Gastrocnemius medialis (tissue), 4 donors: Measurements from ENCODE around the gene UMAD1.

Experiments used
- POLR2A ChIP-seq, 2 donors: fragments of 450-650 bp; IDR thresholded peaks; one replicate each; pipeline ENCODE4 v1.6.1; 2017; ENCODE audit warnings: antibody characterized with exemption in 2 of 2, mild to moderate bottlenecking in 2 of 2, moderate library complexity in 2 of 2
- TF ChIP-seq, protein P1 (sequence below), 5 experiments: fragments of 450-650 bp in 3 of 5; fragments of 200-600 bp in 2 of 5; sonication (generic) in 2 of 5; IDR thresholded peaks in 4 of 5; conservative IDR thresholded peaks in 1 of 5; 1 replicate in 4 of 5; 2 replicates in 1 of 5; pipeline ENCODE4 v1.5.1; 2016 to 2019; ENCODE audit warnings: antibody characterized with exemption in 5 of 5, mild to moderate bottlenecking in 3 of 5, moderate library complexity in 3 of 5

DNA sequence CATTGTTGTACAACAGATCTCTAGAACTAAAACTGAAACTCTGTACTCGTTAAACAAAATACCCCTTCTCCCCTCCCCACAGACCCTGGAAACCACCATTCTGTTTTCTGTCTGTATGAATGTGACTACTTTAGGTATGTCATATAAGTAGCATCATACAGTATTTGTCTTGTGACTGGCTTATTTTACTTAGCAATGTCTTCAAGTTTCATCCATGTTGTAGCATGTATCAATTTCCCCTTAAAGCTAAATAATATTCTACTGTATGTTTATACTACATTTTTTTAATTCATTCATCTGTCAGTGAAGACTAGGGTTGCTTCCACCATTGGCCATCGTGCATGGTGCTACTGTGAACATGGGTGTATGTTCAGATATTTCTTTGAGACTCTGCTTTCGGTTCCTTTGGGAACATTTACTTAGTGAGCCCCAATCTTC, 149.0 kb downstream of the UMAD1 start:
- TF ChIP-seq, protein P1, sequence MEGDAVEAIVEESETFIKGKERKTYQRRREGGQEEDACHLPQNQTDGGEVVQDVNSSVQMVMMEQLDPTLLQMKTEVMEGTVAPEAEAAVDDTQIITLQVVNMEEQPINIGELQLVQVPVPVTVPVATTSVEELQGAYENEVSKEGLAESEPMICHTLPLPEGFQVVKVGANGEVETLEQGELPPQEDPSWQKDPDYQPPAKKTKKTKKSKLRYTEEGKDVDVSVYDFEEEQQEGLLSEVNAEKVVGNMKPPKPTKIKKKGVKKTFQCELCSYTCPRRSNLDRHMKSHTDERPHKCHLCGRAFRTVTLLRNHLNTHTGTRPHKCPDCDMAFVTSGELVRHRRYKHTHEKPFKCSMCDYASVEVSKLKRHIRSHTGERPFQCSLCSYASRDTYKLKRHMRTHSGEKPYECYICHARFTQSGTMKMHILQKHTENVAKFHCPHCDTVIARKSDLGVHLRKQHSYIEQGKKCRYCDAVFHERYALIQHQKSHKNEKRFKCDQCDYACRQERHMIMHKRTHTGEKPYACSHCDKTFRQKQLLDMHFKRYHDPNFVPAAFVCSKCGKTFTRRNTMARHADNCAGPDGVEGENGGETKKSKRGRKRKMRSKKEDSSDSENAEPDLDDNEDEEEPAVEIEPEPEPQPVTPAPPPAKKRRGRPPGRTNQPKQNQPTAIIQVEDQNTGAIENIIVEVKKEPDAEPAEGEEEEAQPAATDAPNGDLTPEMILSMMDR (IDR thresholded peaks at IDR 0.05 in 4 of 5, conservative IDR thresholded peaks at IDR 0.05 in 1 of 5), result no peak
- TF ChIP-seq POLR2A (IDR thresholded peaks at IDR 0.05), result no peak
